HepG2 (cell line): ENCODE measurements around the gene ST3GAL5. TPM values are rescaled to one million over a fixed set of nuclear protein-coding genes. Genes with fewer than 3 reads are reported as not detected.
A peak's percentile ranks its signal among the peaks of the same experiment; 100 is the strongest.

Source experiments
- DNMT1 ChIP-seq: sonication (generic); formaldehyde crosslinking; IDR thresholded peaks from 2 replicates; pipeline ENCODE4 v1.5.1; 2020; ENCODE audit warnings: mild to moderate bottlenecking, missing genetic modification reagents
- EEA1 ChIP-seq: sonication (generic); formaldehyde crosslinking; IDR thresholded peaks from 2 replicates; pipeline ENCODE4 v1.5.1; 2020; ENCODE audit warnings: mild to moderate bottlenecking, missing genetic modification reagents, borderline replicate concordance
- EHMT2 ChIP-seq: fragments of 200-600 bp; sonication (generic); IDR thresholded peaks from 2 replicates; pipeline ENCODE4 v1.7.0; 2017; ENCODE audit warnings: antibody characterized with exemption, low read depth, low read length, borderline replicate concordance
- HNF4A ChIP-seq: sonication (generic); formaldehyde crosslinking; IDR thresholded peaks from 2 replicates; pipeline ENCODE4 v1.4.0; 2020; ENCODE audit warnings: missing genetic modification reagents
- KDM2A ChIP-seq: sonication (generic); formaldehyde crosslinking; IDR thresholded peaks from 2 replicates; pipeline ENCODE4 v1.4.0; 2020; ENCODE audit warnings: low read depth, missing genetic modification reagents, borderline replicate concordance
- MEIS2 ChIP-seq: sonication (generic); formaldehyde crosslinking; IDR thresholded peaks from 2 replicates; pipeline ENCODE4 v1.9.0; 2021; ENCODE audit warnings: mild to moderate bottlenecking, missing genetic modification reagents
- MYC ChIP-seq: sonication (generic); formaldehyde crosslinking; IDR thresholded peaks from 2 replicates; pipeline ENCODE4 v1.9.0; 2021; ENCODE audit warnings: missing genetic modification reagents, borderline replicate concordance
- ONECUT2 ChIP-seq: sonication (generic); formaldehyde crosslinking; IDR thresholded peaks from 2 replicates; pipeline ENCODE4 v1.4.0; 2020; ENCODE audit warnings: missing genetic modification reagents
- PHF5A ChIP-seq: IDR thresholded peaks from one replicate; pipeline ENCODE4 v1.6.1; 2018; ENCODE audit warnings: low read depth, missing genetic modification reagents; ENCODE audit not compliant: unreplicated experiment
- RCOR2 ChIP-seq: IDR thresholded peaks from 2 replicates; pipeline ENCODE4 v1.6.1; 2016; ENCODE audit warnings: missing biosample characterization, missing genetic modification reagents
- RXRB ChIP-seq: IDR thresholded peaks from 2 replicates; pipeline ENCODE4 v1.6.1; 2016; ENCODE audit warnings: borderline replicate concordance, missing genetic modification reagents, missing compliant biosample characterization
- STAT6 ChIP-seq: sonication (generic); formaldehyde crosslinking; IDR thresholded peaks from 2 replicates; pipeline ENCODE4 v1.4.0; 2020; ENCODE audit warnings: missing genetic modification reagents, mild to moderate bottlenecking, borderline replicate concordance
- ZBTB34 ChIP-seq: sonication (generic); formaldehyde crosslinking; IDR thresholded peaks from 2 replicates; pipeline ENCODE4 v1.8.0; 2022; ENCODE audit warnings: mild to moderate bottlenecking, missing genetic modification reagents
- ZFP62 ChIP-seq: sonication (generic); formaldehyde crosslinking; IDR thresholded peaks from 2 replicates; pipeline ENCODE4 v1.4.0; 2020; ENCODE audit warnings: missing genetic modification reagents
- ZMAT3 ChIP-seq: sonication (generic); formaldehyde crosslinking; conservative IDR thresholded peaks from 2 replicates; pipeline ENCODE4 v1.7.0; 2021; ENCODE audit warnings: missing genetic modification reagents
- ZNF484 ChIP-seq: sonication (generic); formaldehyde crosslinking; IDR thresholded peaks from 2 replicates; pipeline ENCODE4 v1.5.1; 2020; ENCODE audit warnings: mild to moderate bottlenecking, low read depth, missing genetic modification reagents, borderline replicate concordance
- ZNF761 ChIP-seq: sonication (generic); formaldehyde crosslinking; conservative IDR thresholded peaks from 2 replicates; pipeline ENCODE4 v1.4.0; 2020; ENCODE audit warnings: mild to moderate bottlenecking, missing genetic modification reagents
- polyA plus RNA-seq, 8 experiments: library from polyadenylated mRNA; depleted of rRNA in 3 of 8; stranded (reverse) in 7 of 8; unstranded in 1 of 8; fragments of >200 nt; fragmentation: Illumina TruSeq in 4 of 8; extraction: Trizol in 4 of 8; gene quantifications; 2 replicates each; pipeline versions ENCODE4 v1.2.1 to v1.2.3, GENCODE V29; 2011 to 2016; ENCODE audit warnings: low read depth in 4 of 8, missing spikeins in 1 of 8, mixed read lengths in 1 of 8; ENCODE audit not compliant: insufficient read depth in 1 of 8
- total RNA-seq, 5 experiments: library from RNA; depleted of rRNA; stranded (reverse); fragments of >200 nt; fragmentation: Illumina TruSeq; extraction: Trizol; gene quantifications; 2 replicates each; pipeline ENCODE4 v1.2.3, GENCODE V29; 2016; ENCODE audit warnings: low read depth in 1 of 5
- TF ChIP-seq, protein P1 (sequence below): sonication (generic); formaldehyde crosslinking; conservative IDR thresholded peaks from 2 replicates; pipeline ENCODE4 v1.4.0; 2020; ENCODE audit warnings: mild to moderate bottlenecking, missing genetic modification reagents, moderate library complexity
- TF ChIP-seq, protein P2 (sequence below), 2 experiments: sonication (generic) in 1 of 2; formaldehyde crosslinking in 1 of 2; IDR thresholded peaks; 2 replicates each; pipeline versions ENCODE4 v1.4.0 to v1.6.1; 2016 to 2020; ENCODE audit warnings: borderline replicate concordance in 1 of 2, low read depth in 1 of 2, mild to moderate bottlenecking in 1 of 2, missing genetic modification reagents in 1 of 2

ST3GAL5 gene
- total and polyA plus RNA-seq, 2 of the 13 experiments (the other 11 are each of a cell fraction or from before 2014, with no cell fraction given) = 1.3 to 2.0 TPM

- TF ChIP-seq, protein P1, sequence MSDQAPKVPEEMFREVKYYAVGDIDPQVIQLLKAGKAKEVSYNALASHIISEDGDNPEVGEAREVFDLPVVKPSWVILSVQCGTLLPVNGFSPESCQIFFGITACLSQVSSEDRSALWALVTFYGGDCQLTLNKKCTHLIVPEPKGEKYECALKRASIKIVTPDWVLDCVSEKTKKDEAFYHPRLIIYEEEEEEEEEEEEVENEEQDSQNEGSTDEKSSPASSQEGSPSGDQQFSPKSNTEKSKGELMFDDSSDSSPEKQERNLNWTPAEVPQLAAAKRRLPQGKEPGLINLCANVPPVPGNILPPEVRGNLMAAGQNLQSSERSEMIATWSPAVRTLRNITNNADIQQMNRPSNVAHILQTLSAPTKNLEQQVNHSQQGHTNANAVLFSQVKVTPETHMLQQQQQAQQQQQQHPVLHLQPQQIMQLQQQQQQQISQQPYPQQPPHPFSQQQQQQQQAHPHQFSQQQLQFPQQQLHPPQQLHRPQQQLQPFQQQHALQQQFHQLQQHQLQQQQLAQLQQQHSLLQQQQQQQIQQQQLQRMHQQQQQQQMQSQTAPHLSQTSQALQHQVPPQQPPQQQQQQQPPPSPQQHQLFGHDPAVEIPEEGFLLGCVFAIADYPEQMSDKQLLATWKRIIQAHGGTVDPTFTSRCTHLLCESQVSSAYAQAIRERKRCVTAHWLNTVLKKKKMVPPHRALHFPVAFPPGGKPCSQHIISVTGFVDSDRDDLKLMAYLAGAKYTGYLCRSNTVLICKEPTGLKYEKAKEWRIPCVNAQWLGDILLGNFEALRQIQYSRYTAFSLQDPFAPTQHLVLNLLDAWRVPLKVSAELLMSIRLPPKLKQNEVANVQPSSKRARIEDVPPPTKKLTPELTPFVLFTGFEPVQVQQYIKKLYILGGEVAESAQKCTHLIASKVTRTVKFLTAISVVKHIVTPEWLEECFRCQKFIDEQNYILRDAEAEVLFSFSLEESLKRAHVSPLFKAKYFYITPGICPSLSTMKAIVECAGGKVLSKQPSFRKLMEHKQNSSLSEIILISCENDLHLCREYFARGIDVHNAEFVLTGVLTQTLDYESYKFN (CRISPR knock-in tag) = peak; percentile 58
- TF ChIP-seq ZBTB34 (no peak), MEIS2 (no peak), EHMT2 (no peak), RXRB (CRISPR knock-in tag) (peak; percentile 23; the same call in 1 of the 2 replicates), ZNF484 (CRISPR knock-in tag) (no peak), KDM2A (no peak), ZFP62 (CRISPR knock-in tag) (no peak), HNF4A (peak; percentile 94), ONECUT2 (CRISPR knock-in tag) (peak; percentile 80), RCOR2 (CRISPR knock-in tag) (peak; percentile 83), DNMT1 (CRISPR knock-in tag) (no peak), EEA1 (no peak), ZMAT3 (CRISPR knock-in tag) (no peak), PHF5A (no peak), STAT6 (CRISPR knock-in tag) (no peak), ZNF761 (CRISPR knock-in tag) (no peak), MYC (no peak)
- TF ChIP-seq, protein P2, sequence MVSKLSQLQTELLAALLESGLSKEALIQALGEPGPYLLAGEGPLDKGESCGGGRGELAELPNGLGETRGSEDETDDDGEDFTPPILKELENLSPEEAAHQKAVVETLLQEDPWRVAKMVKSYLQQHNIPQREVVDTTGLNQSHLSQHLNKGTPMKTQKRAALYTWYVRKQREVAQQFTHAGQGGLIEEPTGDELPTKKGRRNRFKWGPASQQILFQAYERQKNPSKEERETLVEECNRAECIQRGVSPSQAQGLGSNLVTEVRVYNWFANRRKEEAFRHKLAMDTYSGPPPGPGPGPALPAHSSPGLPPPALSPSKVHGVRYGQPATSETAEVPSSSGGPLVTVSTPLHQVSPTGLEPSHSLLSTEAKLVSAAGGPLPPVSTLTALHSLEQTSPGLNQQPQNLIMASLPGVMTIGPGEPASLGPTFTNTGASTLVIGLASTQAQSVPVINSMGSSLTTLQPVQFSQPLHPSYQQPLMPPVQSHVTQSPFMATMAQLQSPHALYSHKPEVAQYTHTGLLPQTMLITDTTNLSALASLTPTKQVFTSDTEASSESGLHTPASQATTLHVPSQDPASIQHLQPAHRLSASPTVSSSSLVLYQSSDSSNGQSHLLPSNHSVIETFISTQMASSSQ (IDR thresholded peaks at IDR 0.05; ENCODE audit: low read depth) = no peak
- TF ChIP-seq, protein P2 (CRISPR knock-in tag; IDR thresholded peaks at IDR 0.05; ENCODE audit: borderline replicate concordance) = no peak
Observed at GRCh38 chr2:85908506-85908905, 19.7 kb upstream of the ST3GAL5 start (continued).
